Neutrophil (primary cell): ENCODE data around the gene PLPP3.

Source experiments
- H3K27ac ChIP-seq: fragments of 200-600 bp; sonication (generic); 2 replicates; pipeline ENCODE4 v1.5.1; 2016; ENCODE audit warnings: mild to moderate bottlenecking, moderate library complexity
- H3K27me3 ChIP-seq: fragments of 200-600 bp; sonication (generic); 2 replicates; pipeline ENCODE4 v1.6.0; 2016; ENCODE audit warnings: mild to moderate bottlenecking
- H3K36me3 ChIP-seq: fragments of 200-600 bp; sonication (generic); 2 replicates; pipeline ENCODE4 v1.5.1; 2017
- H3K4me1 ChIP-seq, 2 experiments: fragments of 200-600 bp in 1 of 2; sonication (generic) in 1 of 2; 1 replicate in 1 of 2; 2 replicates in 1 of 2; pipeline versions ENCODE4 v1.5.1 to v1.6.1; 2013 to 2016; ENCODE audit warnings: low read depth in 1 of 2, low read length in 1 of 2, mild to moderate bottlenecking in 1 of 2, moderate library complexity in 1 of 2; ENCODE audit not compliant: control insufficient read depth in 1 of 2, insufficient read depth in 1 of 2
- H3K4me3 ChIP-seq, 2 experiments: fragments of 200-600 bp in 1 of 2; sonication (generic) in 1 of 2; 1 replicate in 1 of 2; 2 replicates in 1 of 2; pipeline ENCODE4 v1.5.1; 2013 to 2016; ENCODE audit warnings: low read depth in 1 of 2, low read length in 1 of 2, mild to moderate bottlenecking in 1 of 2, moderate library complexity in 1 of 2
- H3K9me3 ChIP-seq: fragments of 200-600 bp; sonication (generic); 2 replicates; pipeline ENCODE4 v1.5.1; 2016
- TF ChIP-seq, protein P1 (sequence below): fragments of 200-600 bp; sonication (generic); IDR thresholded peaks from 2 replicates; pipeline ENCODE4 v1.5.1; 2016; ENCODE audit warnings: antibody characterized with exemption

PLPP3 gene

DNA sequence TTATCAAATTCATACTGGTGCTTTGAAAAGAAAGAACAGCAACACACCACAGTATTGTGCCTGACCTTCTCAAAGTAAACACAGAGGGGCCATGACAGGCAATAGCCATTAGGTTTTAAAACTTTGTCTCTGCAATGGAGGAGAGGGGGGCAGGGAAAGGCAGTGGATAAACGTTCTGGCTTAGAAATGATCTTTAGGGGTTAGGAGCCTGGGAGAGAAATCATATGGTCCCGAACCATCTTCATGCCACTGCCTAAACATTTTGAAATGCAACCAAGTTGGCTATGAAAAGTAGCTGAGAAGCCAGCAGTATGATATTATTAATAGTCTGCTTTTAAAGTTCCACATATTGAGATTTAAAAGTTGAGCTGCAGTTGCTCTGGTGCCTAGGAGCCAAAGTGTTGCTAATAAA is 39.8 kb downstream of the PLPP3 start:
- no peaks in the 10 kb centered on the region for H3K4me1 ChIP-seq
- peaks cover 7% of the 10 kb centered on the region for H3K36me3 ChIP-seq
- H3K27ac ChIP-seq = no peak overlapping the region
- no peaks in the 10 kb centered on the region for H3K9me3 ChIP-seq
- H3K4me3 ChIP-seq = no peak overlapping the region
- H3K27me3 ChIP-seq = no peaks in the 10 kb centered on the region
- TF ChIP-seq, protein P1, sequence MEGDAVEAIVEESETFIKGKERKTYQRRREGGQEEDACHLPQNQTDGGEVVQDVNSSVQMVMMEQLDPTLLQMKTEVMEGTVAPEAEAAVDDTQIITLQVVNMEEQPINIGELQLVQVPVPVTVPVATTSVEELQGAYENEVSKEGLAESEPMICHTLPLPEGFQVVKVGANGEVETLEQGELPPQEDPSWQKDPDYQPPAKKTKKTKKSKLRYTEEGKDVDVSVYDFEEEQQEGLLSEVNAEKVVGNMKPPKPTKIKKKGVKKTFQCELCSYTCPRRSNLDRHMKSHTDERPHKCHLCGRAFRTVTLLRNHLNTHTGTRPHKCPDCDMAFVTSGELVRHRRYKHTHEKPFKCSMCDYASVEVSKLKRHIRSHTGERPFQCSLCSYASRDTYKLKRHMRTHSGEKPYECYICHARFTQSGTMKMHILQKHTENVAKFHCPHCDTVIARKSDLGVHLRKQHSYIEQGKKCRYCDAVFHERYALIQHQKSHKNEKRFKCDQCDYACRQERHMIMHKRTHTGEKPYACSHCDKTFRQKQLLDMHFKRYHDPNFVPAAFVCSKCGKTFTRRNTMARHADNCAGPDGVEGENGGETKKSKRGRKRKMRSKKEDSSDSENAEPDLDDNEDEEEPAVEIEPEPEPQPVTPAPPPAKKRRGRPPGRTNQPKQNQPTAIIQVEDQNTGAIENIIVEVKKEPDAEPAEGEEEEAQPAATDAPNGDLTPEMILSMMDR = no peak

DNA sequence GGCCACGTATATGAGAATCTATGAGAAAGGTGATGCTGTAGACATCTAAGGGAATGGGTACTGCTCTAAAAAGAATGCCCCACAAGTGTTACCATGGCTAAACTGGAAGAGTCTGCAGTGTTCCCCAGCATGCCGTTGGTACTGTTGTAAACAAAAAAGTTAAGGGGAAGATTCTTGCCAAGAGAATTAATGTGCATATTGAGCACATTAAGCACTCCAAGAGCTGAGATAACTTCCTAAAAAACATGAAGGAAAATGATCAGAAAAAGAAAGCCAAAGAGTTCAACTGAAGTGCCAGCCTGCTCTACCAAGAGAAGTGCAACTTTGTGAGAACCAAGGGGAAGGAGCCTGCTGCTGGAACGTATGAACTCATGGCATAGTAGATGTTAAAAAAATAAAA is 40.8 kb downstream of the PLPP3 start:
- no peaks in the 10 kb centered on the region for H3K9me3 ChIP-seq
- no peaks in the 10 kb centered on the region for H3K4me1 ChIP-seq
- H3K36me3 ChIP-seq = peaks cover 12% of the 10 kb centered on the region
- no peak overlapping the region for H3K4me3 ChIP-seq
- TF ChIP-seq, protein P1 = no peak
- H3K27me3 ChIP-seq = no peaks in the 10 kb centered on the region
- no peak overlapping the region for H3K27ac ChIP-seq

DNA sequence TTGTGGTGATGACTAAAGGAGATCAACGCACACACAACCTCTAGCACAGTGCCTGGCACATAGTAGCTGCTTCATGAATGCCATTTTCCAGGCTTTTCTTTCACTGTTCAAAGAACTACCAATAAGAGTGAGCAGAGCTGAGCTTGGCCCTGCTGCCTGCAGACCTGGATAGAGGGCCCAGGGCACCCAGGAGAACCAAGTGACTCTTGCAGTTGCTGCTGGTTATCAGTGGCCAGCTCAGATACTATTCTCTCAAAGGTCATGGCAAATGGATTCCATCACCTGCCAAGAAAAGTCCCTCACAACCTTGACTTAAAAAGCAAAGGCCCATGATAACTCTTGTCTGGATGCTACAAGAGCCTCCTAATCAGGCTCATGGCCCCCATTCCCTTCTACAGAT is 41.7 kb downstream of the PLPP3 start:
- TF ChIP-seq, protein P1 = no peak
- Histone ChIP-seq H3K4me1 (no peaks in the 10 kb centered on the region), H3K36me3 (peaks cover 12% of the 10 kb centered on the region), H3K27ac (no peak overlapping the region), H3K9me3 (no peaks in the 10 kb centered on the region), H3K27me3 (no peaks in the 10 kb centered on the region), H3K4me3 (no peak overlapping the region)

DNA sequence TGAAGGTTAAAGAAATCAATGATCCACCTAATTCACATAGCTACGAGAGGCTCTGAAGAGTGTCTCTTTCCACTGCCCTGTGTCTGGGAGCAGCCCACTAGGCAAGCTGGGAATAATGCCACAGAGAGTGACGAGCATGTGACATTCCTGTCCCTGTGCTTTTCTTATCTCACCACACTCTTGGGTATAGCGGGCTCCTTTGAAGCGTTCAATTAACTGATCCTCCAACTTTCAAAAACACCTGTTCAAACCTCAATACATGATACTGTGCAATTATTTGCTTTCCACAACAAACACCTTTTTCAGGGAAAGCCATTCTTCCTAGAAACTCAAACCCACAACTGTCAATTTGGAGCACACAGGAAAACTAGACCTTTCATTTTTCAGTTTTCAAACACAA is 43.4 kb downstream of the PLPP3 start:
- TF ChIP-seq, protein P1 = no peak
- peaks cover 12% of the 10 kb centered on the region for H3K36me3 ChIP-seq

DNA sequence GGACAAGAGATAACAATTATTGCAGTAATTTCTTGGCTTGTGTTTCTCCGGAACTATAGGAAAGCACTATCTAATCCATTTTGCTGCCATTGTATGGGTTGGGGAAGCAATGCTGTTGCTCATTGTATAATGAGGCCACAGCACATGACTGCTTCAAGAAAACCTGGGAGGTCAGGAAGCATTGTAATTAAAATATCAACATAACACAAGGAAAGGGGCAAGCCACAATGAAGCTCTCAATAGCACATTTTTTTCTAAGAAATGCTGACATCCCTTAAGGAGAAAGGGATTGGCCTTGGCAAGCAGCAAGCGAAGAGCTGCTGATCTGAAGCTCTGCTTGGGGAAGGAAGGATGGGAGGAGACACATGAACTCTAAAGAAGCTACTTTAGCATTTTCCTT is 44.0 kb downstream of the PLPP3 start:
- no peaks in the 10 kb centered on the region for H3K4me1 ChIP-seq

More for the DNA sequence above, 43.4 kb downstream of the PLPP3 start:
- no peak overlapping the region for H3K4me3 ChIP-seq
- H3K27me3 ChIP-seq = no peaks in the 10 kb centered on the region
- H3K9me3 ChIP-seq = no peaks in the 10 kb centered on the region
- no peak overlapping the region for H3K27ac ChIP-seq
- no peaks in the 10 kb centered on the region for H3K4me1 ChIP-seq

More for the DNA sequence above, 44.0 kb downstream of the PLPP3 start:
- Histone ChIP-seq H3K9me3 (no peaks in the 10 kb centered on the region), H3K36me3 (peaks cover 12% of the 10 kb centered on the region), H3K4me3 (no peak overlapping the region), H3K27ac (no peak overlapping the region), H3K27me3 (no peaks in the 10 kb centered on the region)
- TF ChIP-seq, protein P1 = no peak
